GM12892 (cell line): ENCODE measurements around the gene PARD6G.

Experiments used
- POLR2A ChIP-seq: IDR thresholded peaks from 2 replicates; pipeline ENCODE4 v1.6.1; 2011; ENCODE audit warnings: low read depth, low read length, control low read depth
- POLR2AphosphoS5 ChIP-seq: IDR thresholded peaks from 2 replicates; pipeline ENCODE4 v1.6.1; 2011; ENCODE audit warnings: low read depth, low read length, control low read depth
- TAF1 ChIP-seq: IDR thresholded peaks from 2 replicates; pipeline ENCODE4 v1.6.1; 2011; ENCODE audit warnings: low read depth, mild to moderate bottlenecking, control low read depth, low read length, borderline replicate concordance

DNA sequence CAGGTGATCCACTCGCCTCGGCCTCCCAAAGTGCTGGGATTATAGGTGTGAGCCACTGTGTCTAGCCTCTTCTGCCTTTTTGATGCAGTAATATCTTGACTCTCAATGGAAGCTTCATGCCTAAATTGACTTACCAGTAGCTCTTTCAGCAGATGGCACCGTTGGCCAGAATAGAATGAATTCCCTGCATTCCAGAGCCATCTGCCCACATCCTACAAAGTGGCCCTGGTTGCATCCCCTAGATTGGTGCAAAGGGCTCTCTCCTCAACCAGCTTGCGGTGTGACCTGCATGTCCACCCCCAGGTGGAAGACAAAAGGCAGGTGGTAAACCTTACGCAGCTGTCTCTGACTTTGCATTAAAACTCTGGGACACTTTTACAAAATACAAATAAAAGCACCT, 4.4 kb upstream of the PARD6G start:
- TF ChIP-seq POLR2AphosphoS5: no peak
- no peak for TF ChIP-seq TAF1
- no peak for TF ChIP-seq POLR2A
